ENCODE results near the gene SNAPIN. TPM values are rescaled to one million over a fixed set of nuclear protein-coding genes. Genes with fewer than 3 reads are reported as not detected.
A peak's percentile ranks its signal among the peaks of the same experiment; 100 is the strongest.

Gene SNAPIN
- total RNA-seq, 1 donor from 2014 or later, result 15.1 TPM

DNA sequence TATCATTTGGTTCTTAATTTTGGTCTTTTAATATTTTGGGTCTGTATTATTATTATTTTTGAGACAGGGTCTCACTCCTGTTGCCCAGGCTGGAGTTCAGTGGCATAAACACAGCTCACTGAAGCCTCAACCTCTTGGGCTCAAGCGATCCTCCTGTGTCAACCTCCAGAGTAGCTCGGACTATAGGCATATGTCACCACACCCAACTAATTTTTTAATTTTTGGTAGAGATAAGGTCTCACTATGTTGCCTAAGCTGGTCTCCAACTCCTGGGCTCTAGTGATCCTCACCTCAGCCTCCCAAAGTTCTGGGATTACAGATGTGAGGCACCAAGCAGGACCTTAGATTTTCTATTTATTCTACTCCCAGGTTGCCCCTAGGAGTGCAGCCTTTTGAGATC is 15.0 kb downstream of the SNAPIN start:
- DNase-seq (ENCODE audit: low spot score), result no peak
- ATAC-seq, result no peak

DNA sequence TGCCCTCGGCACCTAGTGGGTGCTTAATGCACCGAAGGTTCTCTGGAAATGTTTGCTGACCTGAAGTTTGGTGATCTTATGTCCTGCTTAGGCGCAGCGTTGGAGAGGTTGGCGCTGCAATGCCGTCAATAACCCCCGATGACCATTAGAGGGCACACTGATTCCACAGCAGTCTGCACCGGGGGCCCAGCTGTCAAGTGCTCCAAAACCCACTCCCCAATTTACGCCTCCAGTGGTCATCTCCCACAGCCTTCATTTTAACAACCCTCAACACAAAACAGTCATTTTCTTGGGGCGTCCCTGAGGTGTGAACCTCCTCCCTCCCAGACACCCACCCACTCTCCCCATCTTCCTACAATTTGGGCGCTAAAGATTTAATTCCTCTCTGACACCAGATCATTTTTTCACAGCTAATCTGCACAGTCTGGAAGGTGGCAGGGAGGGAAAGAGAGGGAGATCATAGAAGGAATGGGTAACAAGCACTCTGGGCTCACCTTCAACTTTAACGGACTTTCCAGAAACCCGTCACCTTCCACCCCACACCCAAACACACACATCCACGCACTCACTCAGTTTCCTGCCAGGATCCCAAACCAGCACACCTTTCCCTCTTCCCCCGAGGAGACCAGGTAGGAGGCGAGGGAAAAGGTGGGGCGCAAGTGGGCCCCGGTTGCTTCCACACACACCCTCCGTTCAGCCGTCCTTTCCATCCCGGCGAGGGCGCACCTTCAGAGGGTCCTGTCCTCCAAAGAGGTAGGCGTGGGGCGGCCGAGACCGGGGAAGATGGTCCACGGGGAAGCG is 19.4 kb downstream of the SNAPIN start:
- DNase-seq (ENCODE audit: low spot score) (peak; percentile 60), ATAC-seq (peak; percentile 85)

DNA sequence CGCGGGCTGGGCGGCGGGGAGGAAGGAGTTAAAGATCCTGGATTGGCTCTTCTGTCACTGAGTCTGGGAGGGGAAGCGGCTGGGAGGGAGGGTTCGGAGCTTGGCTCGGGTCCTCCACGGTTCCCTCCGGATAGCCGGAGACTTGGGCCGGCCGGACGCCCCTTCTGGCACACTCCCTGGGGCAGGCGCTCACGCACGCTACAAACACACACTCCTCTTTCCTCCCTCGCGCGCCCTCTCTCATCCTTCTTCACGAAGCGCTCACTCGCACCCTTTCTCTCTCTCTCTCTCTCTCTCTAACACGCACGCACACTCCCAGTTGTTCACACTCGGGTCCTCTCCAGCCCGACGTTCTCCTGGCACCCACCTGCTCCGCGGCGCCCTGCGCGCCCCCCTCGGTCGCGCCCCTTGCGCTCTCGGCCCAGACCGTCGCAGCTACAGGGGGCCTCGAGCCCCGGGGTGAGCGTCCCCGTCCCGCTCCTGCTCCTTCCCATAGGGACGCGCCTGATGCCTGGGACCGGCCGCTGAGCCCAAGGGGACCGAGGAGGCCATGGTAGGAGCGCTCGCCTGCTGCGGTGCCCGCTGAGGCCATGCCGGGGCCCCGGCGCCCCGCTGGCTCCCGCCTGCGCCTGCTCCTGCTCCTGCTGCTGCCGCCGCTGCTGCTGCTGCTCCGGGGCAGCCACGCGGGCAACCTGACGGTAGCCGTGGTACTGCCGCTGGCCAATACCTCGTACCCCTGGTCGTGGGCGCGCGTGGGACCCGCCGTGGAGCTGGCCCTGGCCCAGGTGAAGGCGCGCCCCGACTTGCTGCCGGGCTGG is 20.2 kb downstream of the SNAPIN start, which contains the start of gene NPR1:
Gene NPR1, plus strand, starts transcription at position 170 of the 818 bp plus-strand sequence. Its CDS starts 421 bp downstream, at position 591.
- DNase-seq (ENCODE audit: low spot score), result peak; percentile 55

DNA sequence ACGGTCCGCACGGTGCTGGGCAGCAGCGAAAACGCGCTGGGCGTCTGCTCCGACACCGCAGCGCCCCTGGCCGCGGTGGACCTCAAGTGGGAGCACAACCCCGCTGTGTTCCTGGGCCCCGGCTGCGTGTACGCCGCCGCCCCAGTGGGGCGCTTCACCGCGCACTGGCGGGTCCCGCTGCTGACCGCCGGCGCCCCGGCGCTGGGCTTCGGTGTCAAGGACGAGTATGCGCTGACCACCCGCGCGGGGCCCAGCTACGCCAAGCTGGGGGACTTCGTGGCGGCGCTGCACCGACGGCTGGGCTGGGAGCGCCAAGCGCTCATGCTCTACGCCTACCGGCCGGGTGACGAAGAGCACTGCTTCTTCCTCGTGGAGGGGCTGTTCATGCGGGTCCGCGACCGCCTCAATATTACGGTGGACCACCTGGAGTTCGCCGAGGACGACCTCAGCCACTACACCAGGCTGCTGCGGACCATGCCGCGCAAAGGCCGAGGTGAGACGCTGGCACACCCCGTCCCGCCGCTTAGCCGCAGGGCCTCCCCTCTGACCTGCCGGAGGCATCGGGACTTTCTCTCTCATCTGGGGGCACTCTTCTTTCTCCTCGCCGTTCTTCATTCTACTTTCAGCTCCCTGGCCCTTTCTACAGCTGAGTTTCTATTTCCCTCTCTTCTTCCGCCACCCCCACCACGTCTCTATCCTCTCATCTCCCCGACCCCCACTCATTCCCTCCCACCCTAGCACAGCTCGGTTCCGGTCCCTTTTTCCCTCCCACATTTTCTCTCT is 21.0 kb downstream of the SNAPIN start:
- DNase-seq (ENCODE audit: low spot score) (no peak), ATAC-seq (peak; percentile 44)

More for the DNA sequence above, 20.2 kb downstream of the SNAPIN start, which contains the start of gene NPR1:
- ATAC-seq, result peak; percentile 74

DNA sequence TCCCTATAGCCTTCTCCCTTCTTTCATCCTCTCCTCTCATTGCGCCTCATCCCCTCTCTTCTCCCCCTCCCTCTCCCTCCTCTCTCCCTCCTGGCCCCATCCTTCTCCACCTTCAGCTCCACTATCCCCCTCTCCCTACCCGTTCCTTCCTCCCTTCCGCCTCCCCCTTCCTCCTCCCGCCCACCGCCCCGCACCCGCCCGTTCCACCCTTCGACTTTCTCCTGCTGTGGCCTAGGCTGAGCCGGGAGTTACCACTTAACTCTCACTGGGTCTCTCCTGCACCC is 21.6 kb downstream of the SNAPIN start:
- ATAC-seq, result no peak

DNA sequence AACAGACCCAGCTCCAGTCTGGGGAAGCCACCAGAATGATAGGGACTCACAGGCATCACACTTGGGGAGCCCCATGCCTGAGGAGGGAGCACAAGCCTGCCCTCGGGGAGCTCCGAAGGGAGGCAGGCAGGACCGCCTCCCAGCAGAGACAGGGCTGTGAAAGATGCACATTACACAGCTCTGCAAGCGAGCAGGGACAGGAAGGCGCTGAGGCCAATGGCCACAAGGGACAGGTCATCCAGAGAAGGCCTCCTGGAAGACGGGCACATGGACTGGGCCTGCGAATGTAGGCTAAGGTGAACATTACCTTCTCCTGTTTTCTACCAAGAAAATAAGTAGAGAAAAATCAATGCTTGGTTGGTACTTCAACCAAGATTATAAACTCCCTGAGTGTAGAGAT is 24.2 kb downstream of the SNAPIN start:
- ATAC-seq (no peak), DNase-seq (ENCODE audit: low spot score) (no peak)

More for the DNA sequence above, 21.6 kb downstream of the SNAPIN start:
- no peak for DNase-seq (ENCODE audit: low spot score)

DNA sequence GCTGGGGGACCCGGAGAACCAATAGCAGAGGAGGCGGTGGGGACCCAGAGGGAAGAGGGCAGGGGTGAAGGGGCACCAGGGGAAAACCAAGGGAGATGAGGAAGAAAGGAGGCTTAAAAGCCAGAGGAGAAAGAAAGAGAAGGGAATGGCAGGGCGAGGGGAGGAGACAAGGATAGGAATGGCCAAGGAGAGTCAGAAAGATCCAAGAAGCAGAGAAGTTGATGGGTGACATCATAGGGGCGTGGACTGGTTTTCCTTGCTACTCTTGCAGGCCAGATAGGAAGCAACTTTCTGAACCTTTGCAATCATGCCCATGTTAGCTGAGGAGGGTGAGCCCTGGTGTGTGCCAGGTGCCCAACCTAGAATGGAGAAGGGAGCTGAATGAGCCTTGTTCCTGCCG is 25.4 kb downstream of the SNAPIN start:
- no peak for DNase-seq (ENCODE audit: low spot score)
- ATAC-seq, result no peak

DNA sequence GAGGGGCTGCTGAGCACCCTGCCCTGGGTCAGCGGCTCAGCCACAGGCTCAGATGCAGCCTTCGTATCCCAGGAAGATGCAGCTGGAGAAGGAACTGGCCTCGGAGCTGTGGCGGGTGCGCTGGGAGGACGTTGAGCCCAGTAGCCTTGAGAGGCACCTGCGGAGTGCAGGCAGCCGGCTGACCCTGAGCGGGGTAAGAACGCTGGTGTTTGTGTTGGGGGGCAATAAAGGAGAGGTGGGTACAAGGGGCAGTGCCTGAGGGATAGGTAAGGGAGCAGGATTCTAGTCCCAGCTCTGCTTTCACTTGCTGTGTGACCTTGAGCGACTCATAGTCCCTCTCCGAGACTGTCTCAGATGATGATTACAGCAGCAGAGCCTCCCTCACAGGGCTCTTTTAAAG is 26.4 kb downstream of the SNAPIN start:
- DNase-seq (ENCODE audit: low spot score) (no peak), ATAC-seq (no peak)

DNA sequence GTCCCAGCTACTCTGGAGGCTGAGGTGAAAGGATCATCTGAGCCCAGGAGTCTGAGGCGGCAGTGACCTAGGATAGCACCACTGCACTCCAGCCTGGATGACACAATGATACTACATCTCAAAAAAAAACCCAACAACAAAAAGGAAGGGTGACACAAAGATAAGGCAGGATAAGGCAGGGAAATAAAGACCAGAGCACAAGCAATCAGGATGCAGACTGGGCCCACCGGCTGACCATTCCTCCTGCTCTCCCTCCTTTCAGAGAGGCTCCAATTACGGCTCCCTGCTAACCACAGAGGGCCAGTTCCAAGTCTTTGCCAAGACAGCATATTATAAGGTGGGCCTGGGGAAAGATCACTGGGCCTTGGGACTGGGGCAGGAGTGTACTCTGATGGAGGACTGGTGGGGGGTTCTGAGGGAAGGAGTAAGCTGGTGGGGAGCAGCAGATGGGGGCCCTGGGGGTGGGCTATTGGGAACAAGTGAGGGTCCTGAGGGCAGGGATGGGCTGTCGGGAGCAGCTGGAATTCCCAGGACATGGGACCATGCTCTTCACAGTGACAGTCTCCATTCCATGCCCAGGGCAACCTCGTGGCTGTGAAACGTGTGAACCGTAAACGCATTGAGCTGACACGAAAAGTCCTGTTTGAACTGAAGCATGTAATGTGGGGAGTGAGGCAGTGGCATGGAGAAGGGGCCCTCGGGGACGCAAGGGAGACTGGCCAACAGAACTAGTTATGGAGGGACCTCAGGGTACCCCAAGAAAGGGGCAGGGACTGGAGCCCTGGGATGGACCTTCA is 27.2 kb downstream of the SNAPIN start:
- ATAC-seq, result no peak
- DNase-seq (ENCODE audit: low spot score), result no peak

DNA sequence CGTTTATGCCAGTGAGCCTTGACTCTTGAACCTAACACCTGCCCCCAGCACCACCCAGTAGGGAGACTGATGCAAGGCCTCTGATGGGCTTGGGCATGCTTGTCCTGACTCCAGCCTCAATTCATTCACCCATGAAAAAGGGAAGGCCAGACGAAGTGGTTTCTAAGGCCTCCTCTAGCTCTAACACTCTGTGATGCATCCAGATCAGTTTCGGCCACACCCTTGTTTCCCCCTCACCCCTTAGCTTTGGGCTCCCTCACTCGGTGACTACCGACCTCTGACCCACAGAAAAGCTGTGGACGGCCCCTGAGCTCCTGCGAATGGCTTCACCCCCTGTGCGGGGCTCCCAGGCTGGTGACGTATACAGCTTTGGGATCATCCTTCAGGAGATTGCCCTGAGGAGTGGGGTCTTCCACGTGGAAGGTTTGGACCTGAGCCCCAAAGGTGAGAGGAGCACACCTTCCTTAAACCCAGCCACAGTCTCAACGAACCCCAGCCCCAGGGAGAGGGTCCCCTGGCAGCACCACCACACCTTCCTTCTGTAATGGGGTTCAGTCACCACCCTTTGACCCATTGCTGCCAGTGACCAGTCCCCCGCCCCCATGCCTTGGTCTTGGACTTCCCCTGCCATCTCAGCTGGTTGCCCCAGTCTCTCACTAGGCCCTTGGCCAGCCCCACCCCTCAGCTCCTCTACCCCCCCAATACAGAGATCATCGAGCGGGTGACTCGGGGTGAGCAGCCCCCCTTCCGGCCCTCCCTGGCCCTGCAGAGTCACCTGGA is 29.0 kb downstream of the SNAPIN start:
- ATAC-seq, result no peak
- DNase-seq (ENCODE audit: low spot score), result no peak

DNA sequence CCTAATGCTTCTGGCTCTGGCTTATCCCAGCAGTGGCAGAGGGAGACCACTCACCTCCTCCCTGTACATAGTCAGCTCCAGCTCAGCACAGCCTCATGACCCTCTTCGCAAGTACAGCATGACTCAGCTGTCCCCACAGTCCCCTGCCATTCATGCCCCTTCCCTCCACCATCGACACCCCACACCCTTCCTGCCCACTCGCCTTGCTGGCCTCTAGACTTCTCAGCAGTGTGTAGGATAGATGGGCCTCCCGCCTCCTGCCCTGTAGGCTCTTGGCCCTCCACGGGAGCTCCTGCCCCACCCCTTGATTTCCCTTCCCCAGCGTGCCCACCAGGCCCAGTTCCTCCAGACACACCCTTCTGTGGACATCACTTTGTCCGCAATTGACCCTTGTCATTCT is 29.8 kb downstream of the SNAPIN start:
- ATAC-seq, result no peak

DNA sequence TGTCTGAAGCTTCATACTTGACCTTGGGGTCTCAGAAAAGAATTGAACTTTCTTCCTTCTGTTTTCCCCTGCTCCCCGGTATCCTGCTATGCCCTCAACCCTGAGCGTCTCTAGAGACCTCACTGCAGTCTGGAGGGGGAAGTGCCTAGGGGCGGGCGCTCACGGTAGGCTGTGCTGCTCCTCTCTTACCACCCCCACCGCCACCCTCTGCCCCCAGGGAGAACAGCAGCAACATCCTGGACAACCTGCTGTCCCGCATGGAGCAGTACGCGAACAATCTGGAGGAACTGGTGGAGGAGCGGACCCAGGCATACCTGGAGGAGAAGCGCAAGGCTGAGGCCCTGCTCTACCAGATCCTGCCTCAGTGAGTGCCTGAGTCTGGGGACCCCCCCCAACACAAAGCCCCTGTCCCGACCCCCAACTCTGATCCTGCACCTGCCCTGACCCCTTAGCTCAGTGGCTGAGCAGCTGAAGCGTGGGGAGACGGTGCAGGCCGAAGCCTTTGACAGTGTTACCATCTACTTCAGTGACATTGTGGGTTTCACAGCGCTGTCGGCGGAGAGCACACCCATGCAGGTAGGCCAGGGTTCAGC is 30.3 kb downstream of the SNAPIN start:
- no peak for DNase-seq (ENCODE audit: low spot score)
- ATAC-seq, result no peak

More for the DNA sequence above, 29.8 kb downstream of the SNAPIN start:
- no peak for DNase-seq (ENCODE audit: low spot score)

DNA sequence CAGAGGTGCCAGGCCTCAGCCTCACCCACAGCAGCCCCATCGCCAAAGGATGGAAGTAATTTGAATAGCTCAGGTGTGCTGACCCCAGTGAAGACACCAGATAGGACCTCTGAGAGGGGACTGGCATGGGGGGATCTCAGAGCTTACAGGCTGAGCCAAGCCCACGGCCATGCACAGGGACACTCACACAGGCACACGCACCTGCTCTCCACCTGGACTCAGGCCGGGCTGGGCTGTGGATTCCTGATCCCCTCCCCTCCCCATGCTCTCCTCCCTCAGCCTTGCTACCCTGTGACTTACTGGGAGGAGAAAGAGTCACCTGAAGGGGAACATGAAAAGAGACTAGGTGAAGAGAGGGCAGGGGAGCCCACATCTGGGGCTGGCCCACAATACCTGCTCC is 35.0 kb downstream of the SNAPIN start:
- no peak for ATAC-seq
- DNase-seq (ENCODE audit: low spot score), result no peak

DNA sequence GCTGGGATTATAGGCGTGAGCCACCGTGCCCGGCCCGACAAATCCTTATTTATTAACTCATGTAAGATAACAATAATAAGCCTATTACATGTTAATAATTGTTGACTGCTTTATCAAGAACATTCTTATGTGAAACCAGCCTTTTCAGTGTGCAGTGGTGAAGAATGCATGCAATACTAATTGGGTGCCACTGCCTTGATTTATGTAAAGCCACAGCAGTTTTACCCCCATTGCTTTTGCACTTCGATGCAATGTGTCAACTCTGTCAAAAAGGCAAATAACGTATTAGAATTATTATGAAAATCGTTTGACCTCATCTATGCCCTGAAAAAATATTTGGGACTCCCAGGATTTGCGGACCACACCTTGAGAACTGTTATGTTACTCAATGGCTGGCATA is 38.2 kb downstream of the SNAPIN start:
- DNase-seq (ENCODE audit: low spot score) (no peak), ATAC-seq (no peak)

DNA sequence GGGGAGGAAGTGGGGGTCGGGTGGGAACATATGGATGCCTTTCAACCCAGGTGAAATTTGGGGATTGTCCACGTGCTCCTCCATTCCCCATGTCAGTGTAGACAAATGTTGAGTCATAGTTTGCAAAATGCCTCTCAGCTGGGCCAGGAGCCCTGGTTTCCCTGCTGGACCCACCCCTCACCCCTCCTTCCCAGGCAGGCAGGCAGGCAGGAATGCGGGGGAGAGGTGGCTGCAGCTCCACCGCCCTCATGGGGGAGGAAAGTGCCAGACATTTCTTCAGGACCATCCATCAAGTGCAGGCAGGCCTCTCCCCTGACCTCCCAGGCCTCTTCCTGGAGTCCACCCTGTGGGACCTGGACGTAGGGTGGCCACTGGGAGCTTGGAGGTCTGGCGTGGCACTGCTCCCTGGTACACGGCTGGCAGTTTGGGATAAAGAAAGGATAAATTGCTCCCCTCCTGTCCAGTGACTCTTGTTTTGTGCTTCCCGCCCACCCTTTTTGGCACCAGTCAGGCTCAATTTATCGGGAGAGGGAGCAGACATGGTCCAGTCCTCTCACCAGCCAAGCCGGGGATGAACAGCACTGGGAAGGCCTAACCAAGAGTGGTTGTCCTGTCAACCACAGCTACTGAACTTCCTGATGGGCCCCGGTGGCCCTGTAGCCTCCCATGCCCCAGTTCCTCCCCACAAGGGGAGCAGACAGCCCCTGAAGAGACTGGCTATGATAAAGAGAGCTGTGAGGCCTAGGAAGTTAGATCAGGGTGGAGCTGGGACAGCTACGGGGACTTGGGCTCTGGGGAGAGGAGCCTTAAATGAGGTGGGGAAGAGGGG is 38.9 kb downstream of the SNAPIN start:
- no peak for DNase-seq (ENCODE audit: low spot score)
- peak; percentile 16 for ATAC-seq

DNA sequence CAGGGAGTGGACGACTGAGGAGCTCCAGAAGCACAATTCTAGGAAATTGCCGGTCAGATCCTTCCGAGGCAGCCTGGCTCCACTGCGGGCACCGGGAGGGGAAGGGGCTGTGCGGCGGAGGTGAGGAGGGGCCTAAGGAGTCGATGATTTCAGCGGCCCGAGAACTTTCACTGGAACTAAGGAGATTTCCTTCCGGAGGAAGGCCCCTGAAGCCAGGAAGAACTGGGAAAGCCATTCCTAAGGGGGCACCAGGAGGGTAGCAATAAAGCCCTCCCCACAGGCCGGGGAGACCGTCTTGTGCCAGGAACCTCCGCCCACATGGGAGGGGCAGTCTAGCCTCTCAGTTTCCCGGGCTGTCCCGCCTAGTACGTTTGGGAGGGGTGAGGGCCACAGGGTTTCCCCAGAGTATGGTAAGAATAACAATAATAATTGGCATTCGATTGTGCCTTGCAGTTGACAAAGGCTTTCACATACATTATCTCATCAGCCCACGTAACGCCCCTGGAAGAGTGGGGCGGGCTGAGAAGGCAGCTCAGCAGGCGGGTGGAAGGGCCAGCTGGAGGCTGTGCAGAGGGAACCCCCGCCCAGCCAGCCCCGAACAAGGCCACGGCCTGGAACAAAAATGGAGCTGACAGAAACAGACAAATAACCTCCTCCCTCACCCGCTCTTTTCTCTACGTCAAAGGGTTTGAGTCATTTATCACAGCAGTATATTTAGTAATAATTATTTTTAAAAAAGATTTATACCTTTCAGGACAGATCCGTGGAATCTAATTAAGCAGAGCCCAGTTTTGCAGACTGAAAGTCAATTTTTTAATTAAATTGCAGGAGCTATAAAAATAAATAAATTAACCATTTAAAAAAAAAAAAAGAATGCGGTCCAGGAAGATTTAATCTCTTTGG is 39.8 kb downstream of the SNAPIN start:
- no peak for DNase-seq (ENCODE audit: low spot score)
- ATAC-seq, result peak; percentile 76

DNA sequence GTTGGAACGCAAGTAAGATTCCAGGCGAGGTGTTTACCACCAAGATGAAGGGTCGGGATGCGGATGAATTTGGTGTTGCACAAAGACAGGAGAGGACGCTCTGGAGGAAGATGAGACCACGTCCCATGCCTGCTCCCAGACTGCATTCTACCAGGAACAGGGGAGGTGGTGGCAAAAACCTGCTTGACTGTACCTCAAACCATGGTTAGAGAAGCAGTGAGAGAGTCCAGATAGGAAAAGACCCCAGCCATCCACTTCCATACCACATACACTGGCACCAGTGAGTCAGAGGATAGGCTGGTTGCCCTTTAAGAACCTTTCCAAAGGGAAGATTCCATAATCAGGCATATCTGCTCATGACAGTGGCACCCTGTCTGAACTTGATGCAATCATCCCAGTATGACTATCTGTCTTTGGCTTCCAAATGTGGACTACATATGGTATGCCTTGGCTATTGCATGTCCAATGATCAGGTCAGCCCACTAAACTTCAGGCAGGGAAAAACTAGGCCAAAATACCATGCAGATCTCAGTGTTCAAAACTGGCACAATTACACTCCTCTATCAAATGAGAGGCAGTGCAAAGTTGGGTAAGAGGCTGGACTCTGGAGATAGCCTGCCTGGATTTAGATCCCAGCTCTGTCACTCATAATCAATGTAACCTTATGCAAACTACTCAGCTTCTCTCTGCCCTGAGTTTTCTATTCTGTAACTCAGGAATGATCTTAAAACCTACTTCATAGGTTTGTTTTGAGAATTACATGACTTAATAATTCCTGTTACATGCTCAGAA is 40.6 kb downstream of the SNAPIN start:
- DNase-seq (ENCODE audit: low spot score), result no peak
- no peak for ATAC-seq

All from left lobe of liver (tissue), 2 donors.